ENCODE measurements around the gene DENND2C.
"Not testable (repeated sequence)": the region's sequence is repeated elsewhere in the genome, so short reads cannot be mapped to it uniquely, and the experiment has no call there.

Gene DENND2C

DNA sequence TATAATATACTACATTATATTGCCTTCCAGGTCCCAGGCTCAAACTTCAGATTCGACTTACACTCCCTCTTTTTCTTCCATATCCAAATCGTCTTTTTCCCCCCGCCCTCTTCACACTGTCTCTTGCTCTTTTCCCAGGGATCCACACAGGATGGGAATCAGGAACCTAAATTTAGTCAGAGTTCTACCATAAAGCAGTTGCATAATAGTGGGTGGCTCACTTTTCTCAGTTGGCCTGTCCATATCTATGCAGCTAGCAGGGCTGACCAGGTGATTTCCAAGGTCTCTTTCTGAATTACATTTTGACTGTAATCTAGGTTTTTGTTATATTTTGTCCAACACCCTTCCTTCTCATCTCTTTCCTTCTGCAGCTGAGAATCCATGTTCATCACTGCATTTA is 80.7 kb downstream of the DENND2C start:
- H3K4me1 ChIP-seq (ENCODE audit: control insufficient read depth, insufficient read depth, low read length), result no peaks in the 10 kb centered on the region
- H3K9me3 ChIP-seq (ENCODE audit: control insufficient read depth, insufficient read depth, low read length), result no peaks in the 10 kb centered on the region
- H3K27me3 ChIP-seq (ENCODE audit: control insufficient read depth, insufficient read depth, low read length), result no peaks in the 10 kb centered on the region
- H3K4me3 ChIP-seq (ENCODE audit: low read depth, low read length), result no peak overlapping the region
- no peaks in the 10 kb centered on the region for H3K36me3 ChIP-seq (ENCODE audit: control insufficient read depth, insufficient read depth, low read length)
- no peak overlapping the region for H3K9ac ChIP-seq (ENCODE audit: low read depth, low read length)

DNA sequence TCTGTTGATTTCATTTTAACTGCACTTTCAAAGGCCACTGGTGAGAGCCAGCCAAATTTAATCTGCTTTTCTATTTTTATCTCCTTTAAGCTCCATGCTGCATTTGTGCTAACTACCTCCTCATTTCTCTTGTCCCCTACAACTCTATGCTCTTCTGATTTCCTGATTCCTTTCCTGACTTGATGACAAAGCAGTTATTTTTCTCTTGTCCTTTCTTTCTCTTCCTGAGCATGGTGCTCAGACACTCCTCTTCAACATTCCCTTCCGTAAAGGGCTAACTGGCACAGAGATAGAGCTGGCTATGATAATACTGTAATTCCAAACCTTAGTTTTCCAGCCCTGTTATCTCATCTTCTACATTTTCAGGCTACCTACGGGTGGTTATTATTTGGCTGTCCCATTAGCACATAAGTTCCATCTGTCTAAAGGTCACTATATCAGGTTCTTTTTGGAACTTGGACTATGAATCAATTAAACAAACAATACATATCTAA is 81.6 kb downstream of the DENND2C start:
- H3K4me3 ChIP-seq (ENCODE audit: low read depth, low read length), result no peak overlapping the region
- H3K36me3 ChIP-seq (ENCODE audit: control insufficient read depth, insufficient read depth, low read length), result no peaks in the 10 kb centered on the region
- no peaks in the 10 kb centered on the region for H3K27me3 ChIP-seq (ENCODE audit: control insufficient read depth, insufficient read depth, low read length)
- H3K4me1 ChIP-seq (ENCODE audit: control insufficient read depth, insufficient read depth, low read length), result no peaks in the 10 kb centered on the region
- no peaks in the 10 kb centered on the region for H3K9me3 ChIP-seq (ENCODE audit: control insufficient read depth, insufficient read depth, low read length)
- no peak overlapping the region for H3K9ac ChIP-seq (ENCODE audit: low read depth, low read length)

DNA sequence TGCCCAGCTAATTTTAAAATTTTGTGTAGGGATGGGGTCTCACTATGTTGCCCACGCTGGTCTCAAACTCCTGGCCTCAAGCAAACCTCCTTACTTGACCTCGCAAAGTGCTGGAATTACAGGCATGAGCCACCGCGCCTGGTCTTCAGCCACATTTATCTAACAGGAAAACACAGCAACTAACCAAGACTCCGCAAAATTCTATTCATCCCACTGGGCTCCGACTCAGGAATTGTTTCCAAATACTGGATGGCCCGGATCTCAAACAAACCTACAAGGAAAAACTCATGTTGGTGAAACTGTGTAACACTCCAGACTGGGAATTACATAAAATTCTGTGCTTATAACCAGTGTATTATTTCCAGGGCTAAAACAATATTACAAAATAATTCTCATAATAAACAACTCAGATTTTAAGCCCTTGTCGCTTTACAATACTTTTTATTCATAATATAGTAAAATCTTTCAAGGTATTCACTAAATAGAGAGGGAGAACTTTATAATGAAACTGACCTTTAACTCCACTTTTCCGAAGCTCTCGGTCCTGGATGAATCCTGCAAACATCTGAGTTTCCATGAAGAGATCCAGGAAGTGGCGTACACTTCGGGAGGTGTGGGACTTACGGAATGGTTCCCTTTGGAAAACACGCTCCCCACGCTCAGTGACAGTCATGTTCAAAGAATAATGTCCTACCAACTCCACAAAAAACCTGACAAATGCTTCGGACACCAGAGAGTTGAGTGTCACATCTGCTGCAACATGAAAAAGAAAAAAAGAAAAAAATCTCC is 82.5 kb downstream of the DENND2C start:
- Histone ChIP-seq H3K9me3 (ENCODE audit: control insufficient read depth, insufficient read depth, low read length) (no peaks in the 10 kb centered on the region), H3K4me1 (ENCODE audit: control insufficient read depth, insufficient read depth, low read length) (no peaks in the 10 kb centered on the region), H3K36me3 (ENCODE audit: control insufficient read depth, insufficient read depth, low read length) (no peaks in the 10 kb centered on the region), H3K4me3 (ENCODE audit: low read depth, low read length) (no peak overlapping the region), H3K9ac (ENCODE audit: low read depth, low read length) (no peak overlapping the region), H3K27me3 (ENCODE audit: control insufficient read depth, insufficient read depth, low read length) (no peaks in the 10 kb centered on the region)

DNA sequence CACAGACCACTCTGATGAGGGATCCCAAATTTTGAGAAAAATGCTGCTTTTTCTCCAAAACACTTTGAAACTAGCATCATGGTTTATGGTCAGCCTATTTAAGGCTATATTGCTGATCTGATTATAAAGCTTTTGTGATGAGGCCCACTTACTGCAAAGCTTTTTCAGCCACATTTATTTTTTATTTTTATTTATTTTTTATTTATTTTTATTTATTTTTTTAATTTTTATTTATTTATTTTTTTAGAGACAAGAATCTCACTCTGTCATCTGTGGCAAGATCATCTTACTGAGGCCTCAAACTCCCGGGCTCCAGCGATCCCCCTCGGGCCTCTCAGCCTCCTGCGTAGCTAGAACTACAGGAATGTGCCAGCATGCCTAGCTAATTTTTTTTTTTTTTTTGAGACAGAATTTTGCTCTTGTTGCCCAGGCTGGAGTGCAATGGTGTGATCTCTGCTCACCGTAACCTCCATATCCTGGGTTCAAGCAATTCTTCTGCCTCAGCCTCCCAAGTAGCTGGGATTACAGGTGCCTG is 83.3 kb downstream of the DENND2C start:
- H3K9ac ChIP-seq (ENCODE audit: low read depth, low read length), result no peak overlapping the region
- H3K36me3 ChIP-seq (ENCODE audit: control insufficient read depth, insufficient read depth, low read length), result no peaks in the 10 kb centered on the region
- no peaks in the 10 kb centered on the region for H3K27me3 ChIP-seq (ENCODE audit: control insufficient read depth, insufficient read depth, low read length)
- H3K9me3 ChIP-seq (ENCODE audit: control insufficient read depth, insufficient read depth, low read length), result no peaks in the 10 kb centered on the region
- H3K4me3 ChIP-seq (ENCODE audit: low read depth, low read length), result no peak overlapping the region
- H3K4me1 ChIP-seq (ENCODE audit: control insufficient read depth, insufficient read depth, low read length), result no peaks in the 10 kb centered on the region

DNA sequence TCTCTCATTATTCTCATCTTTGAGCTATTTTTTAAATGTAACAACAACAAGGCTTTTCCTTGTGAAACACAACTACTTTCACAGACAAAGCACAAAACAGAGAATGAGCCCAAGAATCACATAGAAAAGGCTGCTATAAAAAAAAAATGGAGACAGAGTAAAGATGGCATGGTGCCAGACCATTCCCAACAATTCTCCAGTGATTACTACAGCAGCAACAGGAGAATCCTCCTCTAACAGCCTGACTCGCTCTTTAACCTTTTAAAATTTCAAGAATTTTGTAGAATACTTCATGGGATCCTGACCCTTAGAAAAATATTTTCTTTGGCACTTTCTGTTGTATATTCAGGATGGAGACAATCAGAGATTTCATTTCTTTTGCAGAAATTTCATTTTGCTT is 84.6 kb downstream of the DENND2C start:
- H3K4me1 ChIP-seq (ENCODE audit: control insufficient read depth, insufficient read depth, low read length), result no peaks in the 10 kb centered on the region
- H3K4me3 ChIP-seq (ENCODE audit: low read depth, low read length), result no peak overlapping the region
- H3K36me3 ChIP-seq (ENCODE audit: control insufficient read depth, insufficient read depth, low read length), result no peaks in the 10 kb centered on the region
- H3K9me3 ChIP-seq (ENCODE audit: control insufficient read depth, insufficient read depth, low read length), result no peaks in the 10 kb centered on the region
- H3K9ac ChIP-seq (ENCODE audit: low read depth, low read length), result no peak overlapping the region
- no peaks in the 10 kb centered on the region for H3K27me3 ChIP-seq (ENCODE audit: control insufficient read depth, insufficient read depth, low read length)

DNA sequence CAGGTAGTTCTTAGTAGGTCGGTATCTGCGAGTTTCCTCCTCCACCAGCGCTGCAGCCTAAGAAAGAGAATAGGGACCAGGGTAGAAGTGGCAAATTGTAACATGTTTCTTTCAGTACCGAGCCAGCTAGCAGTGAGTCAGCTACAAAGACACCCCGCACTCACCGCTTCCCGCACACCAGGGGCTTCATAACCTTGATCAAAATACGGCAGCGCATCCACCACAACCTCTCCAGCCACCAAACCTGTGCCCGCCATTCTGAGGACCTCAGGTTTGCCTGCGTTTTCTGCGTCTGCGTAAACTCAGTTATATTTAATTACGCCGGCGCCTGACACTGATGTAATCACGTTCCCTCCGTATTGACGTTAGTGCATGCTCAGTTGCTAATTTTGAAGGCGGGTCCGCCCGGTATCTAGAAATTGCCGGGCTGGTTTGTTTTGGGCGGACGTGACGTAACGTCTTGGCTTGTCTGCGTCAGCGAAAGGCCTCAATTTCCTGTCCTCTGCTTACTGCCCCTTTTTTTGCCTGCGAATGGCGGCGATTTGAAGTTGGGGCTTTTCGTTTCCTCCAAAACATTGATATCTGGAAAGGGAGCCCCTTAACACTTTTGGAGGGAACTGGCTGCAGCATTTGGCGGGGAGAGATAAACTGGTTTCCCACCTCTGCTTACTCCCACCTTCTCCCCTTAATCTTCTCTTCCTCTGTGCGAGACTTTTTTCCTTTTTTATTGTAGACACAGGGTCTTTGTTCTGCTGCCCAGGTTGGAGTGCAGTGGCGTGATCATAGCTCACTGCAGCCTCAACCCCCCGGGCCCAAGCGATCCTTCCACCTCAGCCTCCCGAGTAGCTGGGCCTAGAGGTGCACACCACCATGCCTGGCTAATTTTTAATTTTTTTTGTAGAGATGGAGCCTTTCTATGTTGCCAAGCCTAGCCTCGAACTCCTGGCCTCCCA is 88.2 kb downstream of the DENND2C start, which contains the start of gene BCAS2:
TSS of gene BCAS2 (minus strand) at position 281 of the 953 bp plus-strand sequence. CDS start at position 257, 24 bp downstream.
- H3K4me3 ChIP-seq (ENCODE audit: low read depth, low read length), result peak within 1 kb of the TSS; percentile 98
- peak within 1 kb of the TSS; percentile 99 for H3K9ac ChIP-seq (ENCODE audit: low read depth, low read length)
- H3K9me3 ChIP-seq (ENCODE audit: control insufficient read depth, insufficient read depth, low read length), result no peaks in the 10 kb centered on the region
- no peaks in the 10 kb centered on the region for H3K4me1 ChIP-seq (ENCODE audit: control insufficient read depth, insufficient read depth, low read length)
- H3K36me3 ChIP-seq (ENCODE audit: control insufficient read depth, insufficient read depth, low read length), result peaks cover 2% of the 10 kb centered on the region
- no peaks in the 10 kb centered on the region for H3K27me3 ChIP-seq (ENCODE audit: control insufficient read depth, insufficient read depth, low read length)

DNA sequence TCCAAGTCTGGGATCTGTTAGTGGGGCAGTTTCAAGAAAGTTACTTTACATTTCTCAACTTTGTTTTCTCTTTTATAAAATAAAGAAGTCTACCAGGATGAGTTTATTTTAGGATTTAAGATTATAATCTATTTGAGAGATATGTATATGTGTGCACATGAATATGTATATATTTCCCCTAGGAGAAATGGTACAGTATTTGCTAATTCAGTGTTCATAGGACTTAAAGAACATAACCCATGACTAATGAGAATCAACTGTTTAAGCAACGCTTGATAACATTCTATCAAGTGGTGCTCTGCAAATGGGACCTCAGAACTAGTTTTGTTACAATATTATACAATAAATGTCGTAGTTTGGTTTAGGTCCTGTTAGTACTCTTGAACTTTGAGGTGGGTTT is 95.5 kb downstream of the DENND2C start:
- no peak overlapping the region for H3K4me3 ChIP-seq (ENCODE audit: low read depth, low read length)
- H3K4me1 ChIP-seq (ENCODE audit: control insufficient read depth, insufficient read depth, low read length), result no peaks in the 10 kb centered on the region
- peaks cover 4% of the 10 kb centered on the region for H3K36me3 ChIP-seq (ENCODE audit: control insufficient read depth, insufficient read depth, low read length)
- H3K9me3 ChIP-seq (ENCODE audit: control insufficient read depth, insufficient read depth, low read length), result no peaks in the 10 kb centered on the region
- H3K9ac ChIP-seq (ENCODE audit: low read depth, low read length), result no peak overlapping the region
- no peaks in the 10 kb centered on the region for H3K27me3 ChIP-seq (ENCODE audit: control insufficient read depth, insufficient read depth, low read length)

DNA sequence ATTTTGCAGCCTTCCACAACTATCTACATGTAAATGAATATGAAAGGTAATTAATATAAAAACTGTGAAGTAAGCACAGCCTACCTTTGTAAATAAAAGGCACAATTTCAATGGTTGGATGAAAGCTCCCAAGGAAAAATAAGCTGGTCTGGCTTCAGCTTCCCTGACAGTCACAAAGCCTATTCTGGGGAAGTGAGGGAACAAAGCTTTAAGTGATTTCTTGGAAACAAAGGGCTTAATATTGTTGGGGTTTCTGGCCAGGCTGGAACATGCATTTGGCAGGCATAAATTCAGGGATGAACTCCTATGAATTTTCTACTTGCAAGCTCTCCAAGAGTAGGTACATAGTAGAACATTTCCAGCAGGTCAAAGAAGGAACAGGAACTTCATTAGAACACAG is 105.7 kb downstream of the DENND2C start:
- peaks cover 5% of the 10 kb centered on the region for H3K36me3 ChIP-seq (ENCODE audit: control insufficient read depth, insufficient read depth, low read length)
- H3K9me3 ChIP-seq (ENCODE audit: control insufficient read depth, insufficient read depth, low read length), result no peaks in the 10 kb centered on the region
- no peak overlapping the region for H3K4me3 ChIP-seq (ENCODE audit: low read depth, low read length)
- no peaks in the 10 kb centered on the region for H3K27me3 ChIP-seq (ENCODE audit: control insufficient read depth, insufficient read depth, low read length)
- H3K4me1 ChIP-seq (ENCODE audit: control insufficient read depth, insufficient read depth, low read length), result no peaks in the 10 kb centered on the region
- no peak overlapping the region for H3K9ac ChIP-seq (ENCODE audit: low read depth, low read length)

DNA sequence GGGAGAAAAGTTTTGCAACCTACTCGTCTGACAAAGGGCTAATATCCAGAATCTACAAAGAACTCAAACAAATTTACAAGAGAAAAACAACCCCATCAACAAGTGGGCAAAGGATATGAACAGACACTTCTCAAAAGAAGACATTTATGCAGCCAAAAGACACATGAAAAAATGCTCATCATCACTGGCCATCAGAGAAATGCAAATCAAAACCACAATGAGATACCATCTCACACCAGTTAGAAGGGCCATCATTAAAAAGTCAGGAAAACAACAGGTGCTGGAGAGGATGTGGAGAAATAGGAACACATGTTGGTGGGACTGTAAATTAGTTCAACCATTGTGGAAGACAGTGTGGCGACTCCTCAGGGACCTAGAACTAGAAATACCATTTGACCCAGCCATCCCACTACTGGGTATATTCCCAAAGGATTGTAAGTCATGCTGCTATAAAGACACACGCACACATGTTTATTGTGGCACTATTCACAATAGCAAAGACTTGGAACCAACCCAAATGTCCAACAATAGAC is 106.8 kb downstream of the DENND2C start:
- not testable (repeated sequence) for H3K9ac ChIP-seq (ENCODE audit: low read depth, low read length); H3K27me3 ChIP-seq (ENCODE audit: control insufficient read depth, insufficient read depth, low read length); H3K4me3 ChIP-seq (ENCODE audit: low read depth, low read length); H3K9me3 ChIP-seq (ENCODE audit: control insufficient read depth, insufficient read depth, low read length); H3K36me3 ChIP-seq (ENCODE audit: control insufficient read depth, insufficient read depth, low read length); H3K4me1 ChIP-seq (ENCODE audit: control insufficient read depth, insufficient read depth, low read length)

DNA sequence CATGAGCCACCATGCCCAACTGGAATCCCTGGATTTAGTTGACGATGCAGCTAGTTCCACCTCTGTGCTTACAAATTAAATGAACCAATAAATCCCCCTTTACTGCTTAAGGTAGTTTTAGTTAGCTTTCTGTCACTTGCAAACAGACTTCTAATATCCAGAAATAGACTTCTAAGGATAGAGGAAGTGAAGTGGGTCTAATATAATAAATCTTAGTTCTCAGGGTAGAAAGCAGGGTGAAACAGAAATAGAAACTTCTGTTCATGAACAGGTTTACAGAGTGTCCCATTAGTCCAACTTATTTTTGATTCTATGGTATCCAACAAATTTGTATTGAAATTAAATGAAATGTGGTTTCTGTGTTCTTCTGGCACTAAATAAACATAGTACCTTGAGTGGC is 108.5 kb downstream of the DENND2C start:
- Histone ChIP-seq H3K9ac (ENCODE audit: low read depth, low read length) (no peak overlapping the region), H3K36me3 (ENCODE audit: control insufficient read depth, insufficient read depth, low read length) (no peaks in the 10 kb centered on the region), H3K4me3 (ENCODE audit: low read depth, low read length) (no peak overlapping the region), H3K27me3 (ENCODE audit: control insufficient read depth, insufficient read depth, low read length) (no peaks in the 10 kb centered on the region), H3K4me1 (ENCODE audit: control insufficient read depth, insufficient read depth, low read length) (no peaks in the 10 kb centered on the region), H3K9me3 (ENCODE audit: control insufficient read depth, insufficient read depth, low read length) (no peaks in the 10 kb centered on the region)

DNA sequence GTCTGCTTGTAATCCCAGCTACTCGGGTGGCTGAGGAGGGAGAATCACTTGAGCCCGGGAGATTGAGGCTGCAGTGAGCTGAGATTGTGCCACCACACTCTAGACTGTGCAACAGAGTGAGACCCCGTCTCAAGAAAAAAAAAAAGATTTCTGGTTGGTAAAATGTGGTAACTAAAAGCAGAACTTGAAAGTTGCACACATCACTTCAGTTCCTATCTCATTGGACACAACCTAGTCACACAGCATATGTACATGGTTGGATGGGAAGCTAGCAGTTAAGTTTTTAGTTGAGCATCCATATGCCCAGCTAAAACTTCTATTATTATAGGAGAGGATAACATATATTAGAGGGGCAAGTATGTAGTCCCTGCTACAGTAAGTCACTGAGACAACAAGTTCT is 110.5 kb downstream of the DENND2C start:
- H3K9ac ChIP-seq (ENCODE audit: low read depth, low read length), result no peak overlapping the region
- no peaks in the 10 kb centered on the region for H3K27me3 ChIP-seq (ENCODE audit: control insufficient read depth, insufficient read depth, low read length)
- H3K9me3 ChIP-seq (ENCODE audit: control insufficient read depth, insufficient read depth, low read length), result no peaks in the 10 kb centered on the region
- H3K4me1 ChIP-seq (ENCODE audit: control insufficient read depth, insufficient read depth, low read length), result no peaks in the 10 kb centered on the region
- H3K4me3 ChIP-seq (ENCODE audit: low read depth, low read length), result no peak overlapping the region
- H3K36me3 ChIP-seq (ENCODE audit: control insufficient read depth, insufficient read depth, low read length), result no peaks in the 10 kb centered on the region
